Endothelial cell of umbilical vein (primary cell): ENCODE results near the gene OR13J1.

Experiments
- CTCF ChIP-seq, 2 donors: IDR thresholded peaks; 1 replicate in 1 of 2; 2 replicates in 1 of 2; pipeline ENCODE4 v1.5.1; 2011; ENCODE audit warnings: low read length in 2 of 2, mild to moderate bottlenecking in 2 of 2, moderate library complexity in 2 of 2, control low read depth in 1 of 2, inconsistent platforms in 1 of 2, low read depth in 1 of 2; ENCODE audit not compliant: insufficient read depth in 1 of 2; ENCODE audit errors: extremely low read depth in 1 of 2
- JUN ChIP-seq: IDR thresholded peaks from 2 replicates; pipeline ENCODE4 v1.6.1; 2011; ENCODE audit warnings: borderline replicate concordance, low read depth; ENCODE audit not compliant: insufficient read length, insufficient read depth
- POLR2A ChIP-seq: IDR thresholded peaks from 2 replicates; pipeline ENCODE4 v1.6.1; 2012; ENCODE audit warnings: low read depth, mild to moderate bottlenecking, control low read depth, low read length
- POLR2AphosphoS5 ChIP-seq: IDR thresholded peaks from 2 replicates; pipeline ENCODE4 v1.6.1; 2012; ENCODE audit warnings: low read depth, mild to moderate bottlenecking, control low read depth, low read length, moderate library complexity; ENCODE audit not compliant: insufficient read depth

GRCh38 chr9:35892051-35892450 lies 21.9 kb upstream of the OR13J1 start:
- TF ChIP-seq JUN, result no peak
- no peak for TF ChIP-seq CTCF (IDR thresholded peaks at IDR 0.05; ENCODE audit: extremely low read depth in 1 of 2, insufficient read depth in 1 of 2, low read depth in 1 of 2, low read length in 2 of 2)
- TF ChIP-seq POLR2A, result no peak
- TF ChIP-seq POLR2AphosphoS5, result no peak
